ENCODE measurements around the gene SOS2. TPM values are rescaled to one million over a fixed set of nuclear protein-coding genes. Genes with fewer than 3 reads are reported as not detected.
"Not testable (repeated sequence)": the region's sequence is repeated elsewhere in the genome, so short reads cannot be mapped to it uniquely, and the experiment has no call there.

Gene SOS2
- total RNA-seq, 1 donor from 2014 or later = 29.9 TPM

DNA sequence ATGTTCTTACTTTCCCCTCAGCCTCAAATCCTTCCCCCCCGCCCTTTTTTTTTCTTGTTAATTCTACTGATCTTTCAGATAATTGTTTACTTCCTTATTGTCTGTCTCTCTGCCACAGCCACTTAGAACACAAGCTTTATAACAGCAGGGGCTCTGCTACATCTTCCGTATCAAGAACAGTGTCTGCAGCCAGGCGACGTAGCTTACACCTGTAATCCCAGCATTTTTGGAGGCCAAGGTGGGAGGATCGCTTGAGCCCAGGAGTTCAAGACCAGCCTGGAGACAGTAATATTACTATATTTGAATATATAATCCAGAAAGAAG, 5.4 kb downstream of the SOS2 start:
- DNase-seq (ENCODE audit: low spot score) = no peak

DNA sequence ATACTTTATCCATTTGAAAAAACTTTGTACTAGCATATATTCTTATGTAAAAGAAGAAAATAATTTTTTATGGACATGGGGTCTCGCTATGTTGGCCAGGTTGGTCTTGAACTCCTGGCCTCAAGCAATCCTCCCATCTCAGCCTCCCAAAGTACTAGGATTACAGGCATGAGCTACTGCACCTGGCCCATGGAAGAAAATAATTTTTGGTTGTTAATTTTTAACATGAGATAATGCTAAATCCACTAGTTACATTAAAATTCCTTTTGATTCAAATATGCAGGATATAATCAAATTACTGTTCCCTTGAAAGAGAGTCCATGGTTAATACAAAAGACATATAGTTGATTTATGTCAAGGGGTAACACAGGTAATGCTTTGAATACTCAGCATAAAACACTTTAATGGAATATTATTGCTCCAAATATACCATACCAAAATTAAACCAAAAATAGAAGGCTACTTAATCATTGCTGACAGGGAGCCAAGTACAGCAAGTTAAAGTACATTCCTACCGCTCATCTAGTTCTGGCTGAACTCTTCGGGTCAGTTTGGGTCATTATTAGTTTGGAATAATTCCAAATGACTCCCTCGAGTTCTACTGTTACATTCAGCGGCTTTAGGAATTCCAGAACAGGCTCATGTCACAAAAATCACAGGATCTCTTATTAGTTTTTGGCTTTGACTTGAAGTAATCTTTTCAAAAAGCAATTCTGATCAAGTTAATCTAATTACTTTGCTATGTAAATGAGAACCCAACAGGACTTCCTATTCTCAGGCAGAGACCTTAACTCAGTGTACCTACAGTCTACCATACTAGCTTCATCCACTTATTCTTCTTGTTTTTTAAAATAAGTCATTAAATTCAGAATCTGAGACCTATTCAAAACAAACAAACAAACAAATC, 6.1 kb downstream of the SOS2 start:
- peak; percentile 63 for DNase-seq (ENCODE audit: low spot score)

DNA sequence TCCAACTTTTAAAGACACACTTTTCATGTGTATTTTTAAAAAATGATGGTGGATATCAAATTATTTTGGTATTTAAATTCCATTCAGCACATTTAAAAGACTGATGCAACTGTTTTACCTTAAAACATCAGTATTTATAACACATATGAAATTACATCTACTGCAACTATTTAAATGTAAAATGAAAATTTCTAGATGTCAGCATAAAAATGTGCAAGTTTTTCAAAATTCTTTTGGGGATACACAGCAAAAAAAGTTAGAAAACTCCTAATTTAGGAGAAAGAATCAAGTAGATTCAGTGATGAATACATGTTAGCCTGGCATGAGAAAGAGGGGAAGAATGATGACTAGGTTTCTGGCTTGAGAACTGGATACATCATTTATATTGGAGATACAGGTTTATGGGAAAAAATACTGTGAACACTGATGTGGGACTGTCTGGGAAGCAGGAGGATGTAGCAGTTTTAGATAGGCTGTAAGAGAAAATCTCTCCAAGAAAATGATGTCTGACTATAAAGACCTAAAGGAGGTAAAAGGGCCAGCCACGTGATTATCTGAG, 9.2 kb downstream of the SOS2 start:
- no peak for DNase-seq (ENCODE audit: low spot score)

GRCh38 chr14:50218501-50218900, 12.9 kb downstream of the SOS2 start:
- DNase-seq (ENCODE audit: low spot score) = no peak

DNA sequence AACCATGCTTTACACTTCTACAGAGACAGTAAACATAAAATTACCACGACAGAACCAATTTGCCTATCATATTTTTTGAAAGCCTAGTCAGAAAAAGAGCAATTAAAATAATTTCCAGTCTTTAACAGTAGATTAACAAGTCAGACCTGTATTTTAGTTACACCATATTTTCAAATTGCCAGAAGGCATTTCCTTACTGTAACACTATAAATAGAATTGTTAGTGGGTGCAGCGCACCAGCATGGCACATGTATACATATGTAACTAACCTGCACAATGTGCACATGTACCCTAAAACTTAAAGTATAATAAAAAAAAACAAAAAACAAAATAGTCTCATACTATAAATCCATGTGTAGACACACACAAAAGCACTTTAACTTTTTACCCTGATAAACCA, 16.0 kb downstream of the SOS2 start:
- DNase-seq (ENCODE audit: low spot score) = no peak

DNA sequence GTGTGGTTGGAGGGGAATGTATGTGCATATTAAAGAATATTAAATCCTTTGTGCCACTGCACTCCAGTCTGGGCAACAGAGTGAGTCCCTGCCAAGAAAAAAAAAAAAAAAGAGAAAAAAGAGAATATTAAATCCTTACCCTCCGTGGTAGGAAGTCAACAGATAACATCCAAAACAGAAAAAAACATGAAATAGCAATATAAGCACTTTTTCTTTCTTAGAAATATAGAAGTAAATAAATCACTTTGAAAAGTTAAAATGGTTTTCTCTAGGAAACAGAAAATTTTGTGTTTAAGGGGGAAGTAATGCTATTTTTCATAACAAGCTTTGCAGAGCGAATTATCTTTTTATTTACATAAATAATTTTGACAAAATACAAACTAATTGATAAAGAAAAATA, 17.6 kb downstream of the SOS2 start:
- no peak for DNase-seq (ENCODE audit: low spot score)

GRCh38 chr14:50212726-50213125, 18.7 kb downstream of the SOS2 start:
- DNase-seq (ENCODE audit: low spot score) = no peak

DNA sequence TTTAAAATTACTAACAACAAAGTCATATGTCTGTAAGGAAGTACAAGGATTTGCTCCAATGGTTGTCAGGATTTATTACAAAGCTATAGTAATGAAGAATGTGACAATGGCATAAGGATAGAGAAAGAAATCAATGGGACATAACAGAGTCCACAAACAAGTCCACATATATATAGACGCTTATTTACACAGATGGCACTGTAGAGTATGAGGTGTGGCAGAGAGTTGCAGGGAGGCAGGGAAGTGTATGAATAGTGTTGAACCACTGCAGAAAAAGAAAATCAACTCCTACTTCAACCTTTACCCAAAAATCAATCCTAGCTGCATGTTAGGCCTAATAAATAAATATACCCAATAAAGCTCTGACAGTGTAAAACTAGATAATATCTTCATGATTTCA, 21.3 kb downstream of the SOS2 start:
- no peak for DNase-seq (ENCODE audit: low spot score)

DNA sequence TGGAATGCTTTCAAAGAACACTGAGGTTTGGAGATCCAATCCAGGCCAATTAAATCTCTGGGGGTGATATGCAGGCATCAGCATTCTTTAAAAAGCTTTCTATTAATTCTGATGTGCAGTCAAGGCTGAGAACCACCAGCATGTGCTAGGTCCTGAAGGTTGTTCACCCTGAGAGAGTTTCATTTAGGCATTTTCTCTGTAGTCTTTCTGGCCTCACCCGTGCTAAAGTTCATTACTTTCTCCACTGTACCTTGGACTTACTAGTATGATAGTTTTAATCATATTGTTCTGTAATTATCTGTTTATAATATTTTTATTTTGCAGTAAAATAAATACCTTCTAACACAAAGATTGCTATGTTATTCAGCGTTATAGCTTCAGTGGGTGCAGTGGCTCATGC, 32.9 kb downstream of the SOS2 start:
- DNase-seq (ENCODE audit: low spot score) = no peak

- no peak for DNase-seq (ENCODE audit: low spot score)
Measured at GRCh38 chr14:50191499-50191898, 39.9 kb downstream of the SOS2 start.

GRCh38 chr14:50186107-50186506, 45.3 kb downstream of the SOS2 start:
- DNase-seq (ENCODE audit: low spot score) = no peak

- no peak for DNase-seq (ENCODE audit: low spot score)
Measured at GRCh38 chr14:50173891-50174290, 57.5 kb downstream of the SOS2 start.

DNA sequence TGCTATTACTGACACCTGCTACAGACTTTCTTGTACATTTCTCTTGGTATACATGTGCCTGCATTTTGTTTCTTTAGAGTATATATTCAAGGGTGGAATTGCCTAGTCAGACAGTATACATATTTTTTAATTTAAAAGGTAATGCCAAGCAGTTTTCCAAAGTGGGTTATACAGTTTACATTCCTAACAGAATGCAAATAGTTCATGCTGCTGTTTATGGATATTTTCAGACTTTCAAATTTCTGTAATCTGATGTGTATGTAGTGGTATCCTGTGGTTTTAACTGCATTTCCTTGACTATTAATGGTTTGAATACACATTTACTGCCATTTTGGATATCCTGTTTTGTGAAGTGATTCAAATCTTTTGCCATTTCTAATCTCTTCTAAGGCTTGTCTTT, 59.5 kb downstream of the SOS2 start:
- DNase-seq (ENCODE audit: low spot score) = no peak

GRCh38 chr14:50167381-50167780, 64.0 kb downstream of the SOS2 start:
- DNase-seq (ENCODE audit: low spot score) = not testable (repeated sequence)

- DNase-seq (ENCODE audit: low spot score) = no peak
Measured at GRCh38 chr14:50156111-50156510, 75.3 kb downstream of the SOS2 start.

GRCh38 chr14:50148799-50149198, 82.6 kb downstream of the SOS2 start:
- no peak for DNase-seq (ENCODE audit: low spot score)

GRCh38 chr14:50139192-50139591, 92.2 kb downstream of the SOS2 start:
- no peak for DNase-seq (ENCODE audit: low spot score)

- DNase-seq (ENCODE audit: low spot score) = no peak
Measured at GRCh38 chr14:50127802-50128201, 103.6 kb downstream of the SOS2 start.

DNA sequence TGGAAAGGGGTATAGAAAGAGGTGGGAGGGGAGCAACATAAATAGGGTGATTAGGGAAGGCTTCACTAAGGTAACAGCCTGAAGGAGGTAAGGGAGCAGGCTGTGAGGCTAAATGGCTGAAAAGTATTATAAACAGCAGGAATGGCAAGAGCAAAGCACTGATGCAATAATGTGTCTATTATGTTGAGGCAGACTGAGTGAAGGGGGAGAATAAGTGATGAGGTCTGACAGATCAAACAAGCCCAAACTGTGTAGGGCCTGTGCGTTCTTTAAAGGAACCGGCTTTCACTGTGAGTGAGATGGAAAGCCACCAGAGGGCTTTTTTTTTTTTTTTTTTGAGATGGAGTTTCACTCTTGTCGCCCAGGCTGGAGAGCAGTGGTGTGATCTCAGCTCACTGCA, 108.3 kb downstream of the SOS2 start:
- no peak for DNase-seq (ENCODE audit: low spot score)

- no peak for DNase-seq (ENCODE audit: low spot score)
Measured at GRCh38 chr14:50122291-50122690, 109.1 kb downstream of the SOS2 start.

- no peak for DNase-seq (ENCODE audit: low spot score)
Measured at GRCh38 chr14:50121486-50121885, 109.9 kb downstream of the SOS2 start.

DNA sequence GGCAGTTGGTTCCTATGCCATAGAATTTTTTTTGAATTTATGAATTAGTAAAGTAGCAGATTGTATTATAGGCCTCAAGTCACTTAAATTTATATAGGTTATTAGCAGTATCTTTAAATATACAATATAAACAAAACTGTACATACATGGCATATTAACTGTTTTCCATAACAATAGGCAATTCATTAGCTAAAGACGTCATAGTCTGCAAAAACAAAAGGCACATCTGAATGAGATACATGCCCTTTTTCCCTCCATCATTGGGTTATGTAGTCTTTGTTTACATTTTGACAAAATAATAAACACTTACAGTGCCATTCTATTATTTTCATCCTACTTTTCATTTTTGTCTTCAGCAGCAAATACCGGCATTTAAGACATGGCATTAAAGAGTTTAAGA, 113.9 kb downstream of the SOS2 start:
- DNase-seq (ENCODE audit: low spot score) = no peak

DNA sequence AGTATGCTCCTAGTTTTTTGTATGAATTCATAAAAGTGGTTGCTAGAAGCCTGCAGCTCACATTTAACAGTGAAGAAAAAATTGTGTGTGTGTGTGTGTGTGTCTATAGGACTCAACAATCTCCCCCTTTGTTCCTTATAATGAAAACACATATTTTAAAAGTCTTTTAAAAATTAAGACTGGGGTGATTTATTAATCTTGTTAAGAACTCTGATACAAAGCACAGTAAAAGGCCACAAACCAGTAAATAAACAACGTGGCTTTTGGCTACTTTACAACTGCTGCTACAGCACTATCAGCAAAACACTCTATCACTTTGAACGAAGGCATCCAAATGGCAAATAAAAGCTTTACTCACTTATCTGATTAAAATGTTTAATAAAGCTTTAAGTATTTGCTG, 114.4 kb downstream of the SOS2 start:
- DNase-seq (ENCODE audit: low spot score) = no peak

All from umbilical cord (tissue), 2 donors.